Astrocyte (in vitro differentiated cells and primary cell): ENCODE results near the gene TEDC2. TPM values are rescaled to one million over a fixed set of nuclear protein-coding genes. Genes with fewer than 3 reads are reported as not detected.
"Not testable (repeated sequence)": the region's sequence is repeated elsewhere in the genome, so short reads cannot be mapped to it uniquely, and the experiment has no call there.

Experiments
- DNase-seq: peaks from one replicate; pipeline ENCODE4 v3.0.0-alpha.2; 2010; ENCODE audit warnings: low read depth
- FAIRE-seq: peaks from 2 replicates; lab custom pipeline; 2011; peaks lifted over from hg19 to GRCh38; lab: Jason Lieb, UNC
- H2AFZ ChIP-seq: 2 replicates; pipeline ENCODE4 v1.6.0; 2012; ENCODE audit warnings: low read depth, low read length, inconsistent platforms
- H3K27ac ChIP-seq: 2 replicates; pipeline ENCODE4 v1.5.1; 2011; ENCODE audit warnings: low read depth, low read length, inconsistent platforms
- H3K27me3 ChIP-seq: 2 replicates; pipeline ENCODE4 v1.6.0; 2011; ENCODE audit warnings: low read length, inconsistent platforms; ENCODE audit not compliant: insufficient read depth
- H3K36me3 ChIP-seq: 2 replicates; pipeline ENCODE4 v1.5.1; 2011; ENCODE audit warnings: low read length, inconsistent platforms; ENCODE audit not compliant: insufficient read depth
- H3K4me1 ChIP-seq: 2 replicates; pipeline ENCODE4 v1.5.1; 2011; ENCODE audit warnings: low read length, inconsistent platforms; ENCODE audit not compliant: insufficient read depth
- H3K4me2 ChIP-seq: 2 replicates; pipeline ENCODE4 v1.6.0; 2012; ENCODE audit warnings: low read length, inconsistent platforms
- H3K4me3 ChIP-seq: 2 replicates; pipeline ENCODE4 v1.5.1; 2011; ENCODE audit warnings: low read depth, mild to moderate bottlenecking, low read length, inconsistent platforms; ENCODE audit not compliant: insufficient read depth
- H3K79me2 ChIP-seq: 2 replicates; pipeline ENCODE4 v1.6.0; 2012; ENCODE audit warnings: mild to moderate bottlenecking, low read length, inconsistent platforms; ENCODE audit not compliant: insufficient read depth
- H3K9ac ChIP-seq: 2 replicates; pipeline ENCODE4 v1.6.0; 2012; ENCODE audit warnings: mild to moderate bottlenecking, low read length, inconsistent platforms
- H3K9me3 ChIP-seq: 2 replicates; pipeline ENCODE4 v1.5.1; 2012; ENCODE audit warnings: low read depth, mild to moderate bottlenecking, low read length, inconsistent platforms; ENCODE audit not compliant: insufficient read depth
- H4K20me1 ChIP-seq: 2 replicates; pipeline ENCODE4 v1.6.0; 2012; ENCODE audit warnings: low read length, inconsistent platforms; ENCODE audit not compliant: insufficient read depth
- H3K27ac Mint-ChIP-seq: one replicate; pipeline ENCODE4 v1.8.0; 2021; ENCODE audit warnings: mild to moderate bottlenecking, mixed read lengths; ENCODE audit not compliant: unreplicated experiment
- H3K27me3 Mint-ChIP-seq: one replicate; pipeline ENCODE4 v1.8.0; 2021; ENCODE audit warnings: low read depth, mixed read lengths; ENCODE audit not compliant: unreplicated experiment
- H3K36me3 Mint-ChIP-seq: one replicate; pipeline ENCODE4 v1.8.0; 2021; ENCODE audit warnings: low read depth, mixed read lengths; ENCODE audit not compliant: unreplicated experiment
- H3K4me1 Mint-ChIP-seq: one replicate; pipeline ENCODE4 v1.8.0; 2021; ENCODE audit warnings: low read depth, mixed read lengths; ENCODE audit not compliant: unreplicated experiment
- H3K4me3 Mint-ChIP-seq: one replicate; pipeline ENCODE4 v1.8.0; 2021; ENCODE audit warnings: mild to moderate bottlenecking, moderate library complexity, mixed read lengths; ENCODE audit not compliant: unreplicated experiment
- H3K9me3 Mint-ChIP-seq: one replicate; pipeline ENCODE4 v1.8.0; 2021; ENCODE audit warnings: mild to moderate bottlenecking, mixed read lengths; ENCODE audit not compliant: unreplicated experiment
- EZH2 ChIP-seq: IDR thresholded peaks from 2 replicates; pipeline ENCODE4 v1.6.1; 2012; ENCODE audit warnings: mild to moderate bottlenecking, low read length, inconsistent platforms; ENCODE audit not compliant: insufficient read depth
- total RNA-seq: library from RNA; stranded (reverse); gene quantifications from 2 replicates; pipeline ENCODE4 v1.2.1, GENCODE V29; 2021
- TF ChIP-seq, protein P1 (sequence below): IDR thresholded peaks from 2 replicates; pipeline ENCODE4 v1.5.1; 2011; ENCODE audit warnings: low read depth, mild to moderate bottlenecking, inconsistent platforms, low read length, moderate library complexity; ENCODE audit not compliant: insufficient read depth

The TEDC2 gene
- total RNA-seq, 1 donor from 2014 or later: 6.0 TPM

DNA sequence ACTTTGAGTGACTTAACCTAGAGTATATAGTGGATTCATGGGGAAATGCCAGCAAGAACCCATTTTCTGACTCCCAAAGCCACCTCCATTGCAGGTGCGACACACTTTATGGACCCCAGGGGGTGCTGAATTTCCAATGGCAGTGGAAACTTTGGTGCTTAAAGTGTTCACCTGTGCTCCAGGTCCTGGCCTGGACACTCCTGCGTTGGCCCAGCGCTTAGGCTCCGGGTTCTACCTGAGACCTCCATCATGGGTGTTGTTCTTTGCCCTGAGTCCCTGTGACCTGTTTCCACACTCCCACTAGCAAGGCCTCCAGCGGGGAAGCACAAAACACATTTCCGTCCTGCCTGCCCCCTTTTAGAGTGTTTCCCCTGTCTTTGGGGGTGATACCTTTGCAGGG lies 27.6 kb upstream of the TEDC2 start:
- H3K9me3 Mint-ChIP-seq: no peaks in the 10 kb centered on the region
- no peak overlapping the region for H3K27ac Mint-ChIP-seq
- no peak overlapping the region for H3K4me3 ChIP-seq
- FAIRE-seq (no peak), DNase-seq (no peak)
- TF ChIP-seq, protein P1, sequence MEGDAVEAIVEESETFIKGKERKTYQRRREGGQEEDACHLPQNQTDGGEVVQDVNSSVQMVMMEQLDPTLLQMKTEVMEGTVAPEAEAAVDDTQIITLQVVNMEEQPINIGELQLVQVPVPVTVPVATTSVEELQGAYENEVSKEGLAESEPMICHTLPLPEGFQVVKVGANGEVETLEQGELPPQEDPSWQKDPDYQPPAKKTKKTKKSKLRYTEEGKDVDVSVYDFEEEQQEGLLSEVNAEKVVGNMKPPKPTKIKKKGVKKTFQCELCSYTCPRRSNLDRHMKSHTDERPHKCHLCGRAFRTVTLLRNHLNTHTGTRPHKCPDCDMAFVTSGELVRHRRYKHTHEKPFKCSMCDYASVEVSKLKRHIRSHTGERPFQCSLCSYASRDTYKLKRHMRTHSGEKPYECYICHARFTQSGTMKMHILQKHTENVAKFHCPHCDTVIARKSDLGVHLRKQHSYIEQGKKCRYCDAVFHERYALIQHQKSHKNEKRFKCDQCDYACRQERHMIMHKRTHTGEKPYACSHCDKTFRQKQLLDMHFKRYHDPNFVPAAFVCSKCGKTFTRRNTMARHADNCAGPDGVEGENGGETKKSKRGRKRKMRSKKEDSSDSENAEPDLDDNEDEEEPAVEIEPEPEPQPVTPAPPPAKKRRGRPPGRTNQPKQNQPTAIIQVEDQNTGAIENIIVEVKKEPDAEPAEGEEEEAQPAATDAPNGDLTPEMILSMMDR: no peak
- no peak overlapping the region for H3K27ac ChIP-seq
- H3K27me3 Mint-ChIP-seq: peaks cover 6% of the 10 kb centered on the region
- H3K4me3 Mint-ChIP-seq: no peak overlapping the region
- H3K4me2 ChIP-seq: no peak overlapping the region
- H3K79me2 ChIP-seq: peaks cover 51% of the 10 kb centered on the region
- H3K4me1 ChIP-seq: peaks cover 11% of the 10 kb centered on the region
- H3K4me1 Mint-ChIP-seq: peaks cover 6% of the 10 kb centered on the region
- peaks cover 8% of the 10 kb centered on the region for H3K36me3 Mint-ChIP-seq
- H3K27me3 ChIP-seq: no peaks in the 10 kb centered on the region
- H3K9ac ChIP-seq: no peak overlapping the region
- no peaks in the 10 kb centered on the region for H3K9me3 ChIP-seq
- H3K36me3 ChIP-seq: peaks cover 10% of the 10 kb centered on the region
- peaks cover 21% of the 10 kb centered on the region for H4K20me1 ChIP-seq
- no peak overlapping the region for H2AFZ ChIP-seq

DNA sequence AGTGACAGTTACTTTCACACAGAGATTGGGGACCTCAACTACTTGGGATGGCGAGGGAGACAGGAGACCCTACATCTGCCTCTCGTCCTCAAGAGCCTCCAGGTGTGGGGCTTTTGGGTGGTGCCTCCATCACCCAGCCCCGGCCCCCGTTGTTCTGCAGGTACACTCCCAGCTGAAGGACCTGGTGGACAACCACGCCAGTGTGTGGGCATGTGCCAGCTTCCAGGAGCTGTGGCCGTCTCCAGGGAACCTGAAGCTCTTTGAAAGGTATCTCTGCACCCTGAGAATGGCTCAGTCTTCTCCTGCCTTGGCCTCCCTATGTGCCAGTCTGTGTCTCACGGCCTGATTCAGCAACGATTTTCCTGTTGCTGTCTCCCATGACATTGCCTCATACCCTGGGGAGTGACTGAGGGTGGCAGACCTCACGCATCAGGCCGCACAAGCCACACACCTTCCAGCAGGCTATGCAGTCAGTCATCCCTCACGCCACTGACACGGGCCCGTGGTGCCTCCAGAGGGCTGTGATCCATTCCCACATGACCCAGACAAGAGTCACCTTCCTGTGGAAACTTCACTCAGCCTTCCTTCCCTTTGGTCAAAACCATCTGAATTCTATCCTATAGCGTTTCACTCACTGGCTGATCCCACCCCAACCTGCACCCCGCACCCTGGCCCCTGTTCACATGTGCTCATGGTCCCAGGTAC lies 27.0 kb upstream of the TEDC2 start:
- no peaks in the 10 kb centered on the region for H3K9me3 ChIP-seq
- FAIRE-seq (no peak), DNase-seq (no peak)
- no peaks in the 10 kb centered on the region for H3K27me3 Mint-ChIP-seq
- no peaks in the 10 kb centered on the region for H3K27me3 ChIP-seq
- peaks cover 51% of the 10 kb centered on the region for H3K79me2 ChIP-seq
- peaks cover 11% of the 10 kb centered on the region for H3K4me1 ChIP-seq
- peaks cover 10% of the 10 kb centered on the region for H3K36me3 Mint-ChIP-seq
- no peak overlapping the region for H3K4me3 ChIP-seq
- H3K36me3 ChIP-seq: peaks cover 10% of the 10 kb centered on the region
- H3K27ac ChIP-seq: no peak overlapping the region
- no peak overlapping the region for H3K4me2 ChIP-seq
- peaks cover 6% of the 10 kb centered on the region for H3K4me1 Mint-ChIP-seq
- H3K4me3 Mint-ChIP-seq: no peak overlapping the region
- H3K9me3 Mint-ChIP-seq: no peaks in the 10 kb centered on the region
- no peak overlapping the region for H3K9ac ChIP-seq
- H3K27ac Mint-ChIP-seq: no peak overlapping the region
- no peak overlapping the region for H2AFZ ChIP-seq
- no peak for TF ChIP-seq EZH2
- TF ChIP-seq, protein P1: no peak
- peaks cover 21% of the 10 kb centered on the region for H4K20me1 ChIP-seq

DNA sequence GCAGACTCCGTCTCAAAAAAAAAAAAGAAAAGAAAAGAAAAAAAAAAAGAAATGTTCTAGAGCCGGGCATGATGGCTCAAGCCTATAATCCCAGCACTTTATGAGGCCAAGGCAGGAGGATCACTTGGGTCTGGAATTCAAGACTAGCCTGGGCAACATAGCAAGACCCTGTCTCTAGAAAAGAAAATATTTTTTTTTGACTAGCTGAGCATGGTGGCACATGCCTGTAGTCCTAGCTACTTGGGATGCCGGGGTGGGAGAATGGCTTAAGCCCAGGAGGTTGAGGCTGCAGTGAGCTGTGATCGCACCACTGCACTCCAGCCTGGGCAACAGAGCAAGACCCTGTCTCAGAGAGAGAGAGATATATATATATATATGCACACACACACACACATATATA lies 24.7 kb upstream of the TEDC2 start:
- H3K36me3 ChIP-seq: peaks cover 10% of the 10 kb centered on the region
- H3K27me3 Mint-ChIP-seq, H3K4me3 ChIP-seq, H2AFZ ChIP-seq, H3K27ac Mint-ChIP-seq, H3K27ac ChIP-seq, H3K4me3 Mint-ChIP-seq, H3K4me1 ChIP-seq, DNase-seq, H3K9me3 Mint-ChIP-seq, H3K9ac ChIP-seq, H3K4me2 ChIP-seq, H3K4me1 Mint-ChIP-seq, FAIRE-seq, H3K27me3 ChIP-seq, H3K9me3 ChIP-seq: not testable (repeated sequence)
- peaks cover 42% of the 10 kb centered on the region for H3K79me2 ChIP-seq
- H4K20me1 ChIP-seq: peaks cover 16% of the 10 kb centered on the region
- H3K36me3 Mint-ChIP-seq: peaks cover 21% of the 10 kb centered on the region
